Peyer's patch (tissue), 4 donors: ENCODE measurements around the gene SLC5A5.

ENCODE experiments used
- CTCF ChIP-seq, 6 experiments: fragments of 450-650 bp in 4 of 6; fragments of 200-600 bp in 2 of 6; sonication (generic) in 1 of 6; IDR thresholded peaks; one replicate each; pipeline ENCODE4 v1.5.1; 2017 to 2019; ENCODE audit warnings: antibody characterized with exemption in 6 of 6, mild to moderate bottlenecking in 3 of 6, moderate library complexity in 1 of 6
- POLR2A ChIP-seq, 2 donors: fragments of 450-650 bp; IDR thresholded peaks; one replicate each; pipeline ENCODE4 v1.5.1; 2017; ENCODE audit warnings: antibody characterized with exemption in 2 of 2, mild to moderate bottlenecking in 2 of 2, moderate library complexity in 2 of 2

- no peak for TF ChIP-seq CTCF (IDR thresholded peaks at IDR 0.05)
- TF ChIP-seq POLR2A (IDR thresholded peaks at IDR 0.05): no peak
These were observed 50.4 kb downstream of the SLC5A5 start for GRCh38 chr19:17922138-17922537.
